ENCODE measurements around the gene EPHA3. TPM values are rescaled to one million over a fixed set of nuclear protein-coding genes. Genes with fewer than 3 reads are reported as not detected.

Gene EPHA3
- total RNA-seq, 1 experiment from 2014 or later, result 0.74 TPM

GRCh38 chr3:89280822-89281365 is 173.5 kb downstream of the EPHA3 start:
- H3K4me3 Mint-ChIP-seq, result no peak overlapping the region
- ATAC-seq (no peak), DNase-seq (ENCODE audit: low spot score) (no peak)
- H3K4me1 Mint-ChIP-seq, result peaks cover 36% of the 10 kb centered on the region
- ChIA-PET CTCF (no interaction called here), POLR2A (no interaction called here)
- peaks cover 9% of the 10 kb centered on the region for H3K9me3 Mint-ChIP-seq
- TF ChIP-seq PRDM15 (CRISPR knock-in tag; IDR thresholded peaks at IDR 0.05), result no peak
- no peak for TF ChIP-seq GTF2I (CRISPR knock-in tag; conservative IDR thresholded peaks at IDR 0.05)
- no peak for TF ChIP-seq EMX1 (CRISPR knock-in tag; IDR thresholded peaks at IDR 0.05)
- TF ChIP-seq TEAD4 (CRISPR knock-in tag; IDR thresholded peaks at IDR 0.05), result no peak
- TF ChIP-seq SP1 (CRISPR knock-in tag; conservative IDR thresholded peaks at IDR 0.05), result no peak
- TF ChIP-seq, protein P1, sequence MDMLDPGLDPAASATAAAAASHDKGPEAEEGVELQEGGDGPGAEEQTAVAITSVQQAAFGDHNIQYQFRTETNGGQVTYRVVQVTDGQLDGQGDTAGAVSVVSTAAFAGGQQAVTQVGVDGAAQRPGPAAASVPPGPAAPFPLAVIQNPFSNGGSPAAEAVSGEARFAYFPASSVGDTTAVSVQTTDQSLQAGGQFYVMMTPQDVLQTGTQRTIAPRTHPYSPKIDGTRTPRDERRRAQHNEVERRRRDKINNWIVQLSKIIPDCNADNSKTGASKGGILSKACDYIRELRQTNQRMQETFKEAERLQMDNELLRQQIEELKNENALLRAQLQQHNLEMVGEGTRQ (CRISPR knock-in tag; IDR thresholded peaks at IDR 0.05), result no peak
- TF ChIP-seq, protein P2, sequence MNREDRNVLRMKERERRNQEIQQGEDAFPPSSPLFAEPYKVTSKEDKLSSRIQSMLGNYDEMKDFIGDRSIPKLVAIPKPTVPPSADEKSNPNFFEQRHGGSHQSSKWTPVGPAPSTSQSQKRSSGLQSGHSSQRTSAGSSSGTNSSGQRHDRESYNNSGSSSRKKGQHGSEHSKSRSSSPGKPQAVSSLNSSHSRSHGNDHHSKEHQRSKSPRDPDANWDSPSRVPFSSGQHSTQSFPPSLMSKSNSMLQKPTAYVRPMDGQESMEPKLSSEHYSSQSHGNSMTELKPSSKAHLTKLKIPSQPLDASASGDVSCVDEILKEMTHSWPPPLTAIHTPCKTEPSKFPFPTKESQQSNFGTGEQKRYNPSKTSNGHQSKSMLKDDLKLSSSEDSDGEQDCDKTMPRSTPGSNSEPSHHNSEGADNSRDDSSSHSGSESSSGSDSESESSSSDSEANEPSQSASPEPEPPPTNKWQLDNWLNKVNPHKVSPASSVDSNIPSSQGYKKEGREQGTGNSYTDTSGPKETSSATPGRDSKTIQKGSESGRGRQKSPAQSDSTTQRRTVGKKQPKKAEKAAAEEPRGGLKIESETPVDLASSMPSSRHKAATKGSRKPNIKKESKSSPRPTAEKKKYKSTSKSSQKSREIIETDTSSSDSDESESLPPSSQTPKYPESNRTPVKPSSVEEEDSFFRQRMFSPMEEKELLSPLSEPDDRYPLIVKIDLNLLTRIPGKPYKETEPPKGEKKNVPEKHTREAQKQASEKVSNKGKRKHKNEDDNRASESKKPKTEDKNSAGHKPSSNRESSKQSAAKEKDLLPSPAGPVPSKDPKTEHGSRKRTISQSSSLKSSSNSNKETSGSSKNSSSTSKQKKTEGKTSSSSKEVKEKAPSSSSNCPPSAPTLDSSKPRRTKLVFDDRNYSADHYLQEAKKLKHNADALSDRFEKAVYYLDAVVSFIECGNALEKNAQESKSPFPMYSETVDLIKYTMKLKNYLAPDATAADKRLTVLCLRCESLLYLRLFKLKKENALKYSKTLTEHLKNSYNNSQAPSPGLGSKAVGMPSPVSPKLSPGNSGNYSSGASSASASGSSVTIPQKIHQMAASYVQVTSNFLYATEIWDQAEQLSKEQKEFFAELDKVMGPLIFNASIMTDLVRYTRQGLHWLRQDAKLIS (CRISPR knock-in tag; IDR thresholded peaks at IDR 0.05; ENCODE audit: borderline replicate concordance), result no peak
- TF ChIP-seq MXD4 (CRISPR knock-in tag; IDR thresholded peaks at IDR 0.05; ENCODE audit: borderline replicate concordance), result no peak
- no peak for TF ChIP-seq RORB (CRISPR knock-in tag; IDR thresholded peaks at IDR 0.05)
- TF ChIP-seq, protein P3, sequence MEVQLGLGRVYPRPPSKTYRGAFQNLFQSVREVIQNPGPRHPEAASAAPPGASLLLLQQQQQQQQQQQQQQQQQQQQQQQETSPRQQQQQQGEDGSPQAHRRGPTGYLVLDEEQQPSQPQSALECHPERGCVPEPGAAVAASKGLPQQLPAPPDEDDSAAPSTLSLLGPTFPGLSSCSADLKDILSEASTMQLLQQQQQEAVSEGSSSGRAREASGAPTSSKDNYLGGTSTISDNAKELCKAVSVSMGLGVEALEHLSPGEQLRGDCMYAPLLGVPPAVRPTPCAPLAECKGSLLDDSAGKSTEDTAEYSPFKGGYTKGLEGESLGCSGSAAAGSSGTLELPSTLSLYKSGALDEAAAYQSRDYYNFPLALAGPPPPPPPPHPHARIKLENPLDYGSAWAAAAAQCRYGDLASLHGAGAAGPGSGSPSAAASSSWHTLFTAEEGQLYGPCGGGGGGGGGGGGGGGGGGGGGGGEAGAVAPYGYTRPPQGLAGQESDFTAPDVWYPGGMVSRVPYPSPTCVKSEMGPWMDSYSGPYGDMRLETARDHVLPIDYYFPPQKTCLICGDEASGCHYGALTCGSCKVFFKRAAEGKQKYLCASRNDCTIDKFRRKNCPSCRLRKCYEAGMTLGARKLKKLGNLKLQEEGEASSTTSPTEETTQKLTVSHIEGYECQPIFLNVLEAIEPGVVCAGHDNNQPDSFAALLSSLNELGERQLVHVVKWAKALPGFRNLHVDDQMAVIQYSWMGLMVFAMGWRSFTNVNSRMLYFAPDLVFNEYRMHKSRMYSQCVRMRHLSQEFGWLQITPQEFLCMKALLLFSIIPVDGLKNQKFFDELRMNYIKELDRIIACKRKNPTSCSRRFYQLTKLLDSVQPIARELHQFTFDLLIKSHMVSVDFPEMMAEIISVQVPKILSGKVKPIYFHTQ (CRISPR knock-in tag; IDR thresholded peaks at IDR 0.05), result no peak
- TF ChIP-seq TP53 (CRISPR knock-in tag; IDR thresholded peaks at IDR 0.05), result no peak
- no peak for TF ChIP-seq MYBL2 (CRISPR knock-in tag; IDR thresholded peaks at IDR 0.05)
- TF ChIP-seq SMAD3 (CRISPR knock-in tag; IDR thresholded peaks at IDR 0.05; ENCODE audit: borderline replicate concordance), result no peak
- no peak for TF ChIP-seq GRHL2 (CRISPR knock-in tag; IDR thresholded peaks at IDR 0.05; ENCODE audit: insufficient replicate concordance, severe bottlenecking)
- TF ChIP-seq IRF1 (CRISPR knock-in tag; IDR thresholded peaks at IDR 0.05), result no peak
- TF ChIP-seq CBFB (CRISPR knock-in tag; IDR thresholded peaks at IDR 0.05; ENCODE audit: low read depth), result no peak
- no peak for TF ChIP-seq NR2C2 (CRISPR knock-in tag; IDR thresholded peaks at IDR 0.05)
- TF ChIP-seq FOXK1 (CRISPR knock-in tag; IDR thresholded peaks at IDR 0.05), result no peak
- no peak for TF ChIP-seq CREM (CRISPR knock-in tag; IDR thresholded peaks at IDR 0.05)
- TF ChIP-seq ZNF425 (CRISPR knock-in tag; conservative IDR thresholded peaks at IDR 0.05), result no peak
- H3K36me3 Mint-ChIP-seq, result peaks cover 4% of the 10 kb centered on the region
- no peaks in the 10 kb centered on the region for H3K27me3 Mint-ChIP-seq (ENCODE audit: low read depth)
- no peak overlapping the region for H3K27ac Mint-ChIP-seq

Measured in WTC11 (cell line).